Keratinocyte (primary cell): ENCODE measurements around the gene ERC2. TPM values are rescaled to one million over a fixed set of nuclear protein-coding genes. Genes with fewer than 3 reads are reported as not detected.

Experiments
- DNase-seq: peaks from one replicate; pipeline ENCODE4 v3.0.0-alpha.2; 2011; ENCODE audit warnings: low read depth, missing footprints, low spot score
- FAIRE-seq: peaks from 2 replicates; lab custom pipeline; 2011; peaks lifted over from hg19 to GRCh38; lab: Jason Lieb, UNC
- H2AFZ ChIP-seq: 2 replicates; pipeline ENCODE4 v1.6.0; 2012; ENCODE audit warnings: low read length, control low read depth, inconsistent platforms; ENCODE audit not compliant: control insufficient read depth
- H3K27ac ChIP-seq: 2 replicates; pipeline ENCODE4 v1.5.1; 2011; ENCODE audit warnings: low read length; ENCODE audit not compliant: control insufficient read depth, insufficient read depth
- H3K27me3 ChIP-seq: 3 replicates; pipeline ENCODE4 v1.6.0; 2011; ENCODE audit warnings: low read length; ENCODE audit not compliant: control insufficient read depth, insufficient read depth; ENCODE audit errors: extremely low read depth
- H3K36me3 ChIP-seq, 2 experiments: 2 replicates in 1 of 2; 3 replicates in 1 of 2; pipeline ENCODE4 v1.5.1; 2011; ENCODE audit warnings: low read length in 2 of 2, mild to moderate bottlenecking in 1 of 2; ENCODE audit not compliant: control insufficient read depth in 2 of 2, insufficient read depth in 2 of 2; ENCODE audit errors: extremely low read depth in 1 of 2
- H3K4me1 ChIP-seq: 3 replicates; pipeline ENCODE4 v1.5.1; 2011; ENCODE audit warnings: low read length; ENCODE audit not compliant: control insufficient read depth, insufficient read depth; ENCODE audit errors: extremely low read depth
- H3K4me2 ChIP-seq: 3 replicates; pipeline ENCODE4 v1.6.0; 2011; ENCODE audit warnings: low read depth, low read length; ENCODE audit not compliant: control insufficient read depth, insufficient read depth; ENCODE audit errors: extremely low read depth
- H3K4me3 ChIP-seq, 3 experiments: fragments of 200-600 bp in 1 of 3; sonication (generic) in 1 of 3; 2 replicates in 2 of 3; 3 replicates in 1 of 3; pipeline ENCODE4 v1.5.1; 2011 to 2016; ENCODE audit warnings: low read length in 3 of 3, mild to moderate bottlenecking in 3 of 3, control low read depth in 2 of 3, inconsistent platforms in 1 of 3, low read depth in 1 of 3, mixed read lengths in 1 of 3, mixed run types in 1 of 3, moderate library complexity in 1 of 3; ENCODE audit not compliant: control insufficient read depth in 2 of 3, insufficient read depth in 2 of 3; ENCODE audit errors: extremely low read depth in 1 of 3
- H3K79me2 ChIP-seq: 2 replicates; pipeline ENCODE4 v1.6.0; 2012; ENCODE audit warnings: low read length; ENCODE audit not compliant: control insufficient read depth, insufficient read depth
- H3K9ac ChIP-seq: 3 replicates; pipeline ENCODE4 v1.6.0; 2011; ENCODE audit warnings: low read length; ENCODE audit not compliant: control insufficient read depth, insufficient read depth; ENCODE audit errors: extremely low read depth
- H3K9me1 ChIP-seq: 3 replicates; pipeline ENCODE4 v1.6.0; 2011; ENCODE audit warnings: low read length; ENCODE audit not compliant: control insufficient read depth, insufficient read depth; ENCODE audit errors: extremely low read depth
- H3K9me3 ChIP-seq: 2 replicates; pipeline ENCODE4 v1.5.1; 2012; ENCODE audit warnings: low read depth, low read length; ENCODE audit not compliant: control insufficient read depth
- H4K20me1 ChIP-seq: 3 replicates; pipeline ENCODE4 v1.6.0; 2011; ENCODE audit warnings: low read length; ENCODE audit not compliant: control insufficient read depth, insufficient read depth; ENCODE audit errors: extremely low read depth
- EZH2 ChIP-seq: IDR thresholded peaks from one replicate; pipeline ENCODE4 v1.6.1; 2012; ENCODE audit warnings: inconsistent platforms, mild to moderate bottlenecking, low read length, moderate library complexity
- dilution Hi-C: fragments of 300-500 bp; cut with MboI; formaldehyde crosslinking; loops from one replicate; pipeline ENCODE4 v1.7.0; 2020; ENCODE audit warnings: low sequenced_read_pairs; ENCODE audit not compliant: extremely low pct_ligation_motif_present
- polyA plus RNA-seq, 5 experiments: library from polyadenylated mRNA; depleted of rRNA in 3 of 5; stranded (reverse) in 3 of 5; stranded (forward) in 1 of 5; unstranded in 1 of 5; fragments of >200 nt; gene quantifications; 1 replicate in 1 of 5; 2 replicates in 3 of 5; 3 replicates in 1 of 5; pipeline versions ENCODE4 v1.2.1 to v1.2.3, GENCODE V29; 2011 to 2012; ENCODE audit warnings: missing spikeins in 2 of 5, low read depth in 1 of 5, low replicate concordance in 1 of 5
- TF ChIP-seq, protein P1 (sequence below), 3 experiments: IDR thresholded peaks in 1 of 3; conservative IDR thresholded peaks in 1 of 3; optimal IDR thresholded peaks in 1 of 3; 2 replicates in 2 of 3; 3 replicates in 1 of 3; pipeline versions ENCODE3 to v1.5.1; 2011; ENCODE audit warnings: low read length in 3 of 3, mild to moderate bottlenecking in 3 of 3, moderate library complexity in 2 of 3, control low read depth in 1 of 3, inconsistent platforms in 1 of 3; ENCODE audit not compliant: insufficient read depth in 2 of 3; ENCODE audit errors: extremely low read depth in 1 of 3

The ERC2 gene
- polyA plus RNA-seq, 1 donor (not counting 4 experiments of a cell fraction or from before 2014, with no cell fraction given) = 0.08 TPM

DNA sequence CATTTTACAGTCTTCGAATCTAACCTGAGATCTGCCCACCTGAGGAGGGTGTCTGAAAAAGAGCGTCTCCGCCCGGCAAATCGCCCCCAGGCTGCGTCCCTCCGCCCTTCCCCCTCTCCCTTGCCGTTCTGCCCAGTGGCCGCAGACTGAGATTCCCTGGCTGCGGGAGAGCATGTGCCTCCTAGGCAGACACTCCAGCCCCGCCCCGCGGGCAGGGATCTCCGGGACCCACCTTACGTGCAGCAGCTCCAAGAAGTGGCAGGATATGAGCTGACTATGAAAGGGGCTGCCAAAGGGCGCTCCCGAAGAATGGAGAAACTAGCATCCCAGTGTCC lies 978.5 kb downstream of the ERC2 start:
- DNase-seq = no peak
- peak overlapping the region; percentile 81 for H3K9ac ChIP-seq
- H3K4me3 ChIP-seq = peak overlapping the region; percentile 48 to 89 (median 87)
- H3K9me3 ChIP-seq = no peaks in the 10 kb centered on the region
- H3K36me3 ChIP-seq = no peaks in the 10 kb centered on the region
- no peaks in the 10 kb centered on the region for H4K20me1 ChIP-seq
- H3K79me2 ChIP-seq = peaks cover 31% of the 10 kb centered on the region
- H3K27me3 ChIP-seq = no peaks in the 10 kb centered on the region
- peak overlapping the region; percentile 93 for H3K4me2 ChIP-seq
- peak overlapping the region; percentile 56 for H3K27ac ChIP-seq
- dilution Hi-C loops = loop anchor here (25.0 kb wide), 2 partner anchors 248 to 398 kb away; no protein-coding TSS in a partner anchor
- H2AFZ ChIP-seq = peak overlapping the region; percentile 24
- TF ChIP-seq, protein P1, sequence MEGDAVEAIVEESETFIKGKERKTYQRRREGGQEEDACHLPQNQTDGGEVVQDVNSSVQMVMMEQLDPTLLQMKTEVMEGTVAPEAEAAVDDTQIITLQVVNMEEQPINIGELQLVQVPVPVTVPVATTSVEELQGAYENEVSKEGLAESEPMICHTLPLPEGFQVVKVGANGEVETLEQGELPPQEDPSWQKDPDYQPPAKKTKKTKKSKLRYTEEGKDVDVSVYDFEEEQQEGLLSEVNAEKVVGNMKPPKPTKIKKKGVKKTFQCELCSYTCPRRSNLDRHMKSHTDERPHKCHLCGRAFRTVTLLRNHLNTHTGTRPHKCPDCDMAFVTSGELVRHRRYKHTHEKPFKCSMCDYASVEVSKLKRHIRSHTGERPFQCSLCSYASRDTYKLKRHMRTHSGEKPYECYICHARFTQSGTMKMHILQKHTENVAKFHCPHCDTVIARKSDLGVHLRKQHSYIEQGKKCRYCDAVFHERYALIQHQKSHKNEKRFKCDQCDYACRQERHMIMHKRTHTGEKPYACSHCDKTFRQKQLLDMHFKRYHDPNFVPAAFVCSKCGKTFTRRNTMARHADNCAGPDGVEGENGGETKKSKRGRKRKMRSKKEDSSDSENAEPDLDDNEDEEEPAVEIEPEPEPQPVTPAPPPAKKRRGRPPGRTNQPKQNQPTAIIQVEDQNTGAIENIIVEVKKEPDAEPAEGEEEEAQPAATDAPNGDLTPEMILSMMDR (optimal IDR thresholded peaks at IDR 0.05 in 1 of 3, IDR thresholded peaks at IDR 0.05 in 1 of 3, conservative IDR thresholded peaks at IDR 0.05 in 1 of 3; ENCODE audit: extremely low read depth in 1 of 3, insufficient read depth in 2 of 3, low read length in 3 of 3) = no peak
- TF ChIP-seq EZH2 = no peak
- FAIRE-seq = no peak
- peaks cover 37% of the 10 kb centered on the region for H3K4me1 ChIP-seq
- peaks cover 2% of the 10 kb centered on the region for H3K9me1 ChIP-seq

DNA sequence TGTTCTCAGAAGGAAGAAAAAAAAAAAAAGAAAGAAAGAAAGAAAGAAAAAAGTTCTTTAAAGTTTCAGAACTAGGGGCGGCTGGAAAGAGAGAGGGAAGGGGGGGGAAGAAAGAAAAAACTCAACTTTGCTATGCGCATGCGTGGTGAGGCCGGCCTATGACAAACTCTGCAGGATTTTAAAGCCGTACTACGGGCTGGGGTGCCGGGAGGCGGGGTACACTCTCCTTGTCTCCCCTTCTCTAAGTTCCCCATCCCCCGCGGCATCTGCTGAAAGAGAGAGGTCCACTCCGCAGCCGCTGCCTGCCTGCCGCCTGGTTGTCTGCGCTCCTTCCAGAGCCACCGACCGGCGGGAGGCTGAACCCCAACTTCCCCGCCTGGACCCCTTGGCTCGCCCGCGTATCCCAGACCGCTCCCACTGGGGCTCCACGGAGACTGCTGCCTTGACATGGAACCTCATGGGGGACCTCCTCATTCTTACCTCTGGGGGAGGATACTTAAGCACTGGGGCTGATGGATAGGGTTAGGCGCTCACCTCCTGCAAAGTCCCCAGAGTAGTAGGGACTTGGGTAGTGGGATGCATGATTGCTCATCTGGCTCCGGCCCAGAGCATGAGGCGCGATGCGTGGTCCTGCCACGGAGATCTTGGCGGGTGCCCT lies 979.7 kb downstream of the ERC2 start:
- peak overlapping the region; percentile 93 for H3K4me2 ChIP-seq
- FAIRE-seq (peak; percentile 51), DNase-seq (no peak)
- H3K27ac ChIP-seq = peak overlapping the region; percentile 56
- H3K36me3 ChIP-seq = no peaks in the 10 kb centered on the region
- H3K9ac ChIP-seq = peak overlapping the region; percentile 81
- H3K9me3 ChIP-seq = no peaks in the 10 kb centered on the region
- no peaks in the 10 kb centered on the region for H3K27me3 ChIP-seq
- dilution Hi-C loops = loop anchor here (25.0 kb wide), 2 partner anchors 249 to 399 kb away; no protein-coding TSS in a partner anchor
- TF ChIP-seq EZH2 = no peak
- TF ChIP-seq, protein P1 (optimal IDR thresholded peaks at IDR 0.05 in 1 of 3, IDR thresholded peaks at IDR 0.05 in 1 of 3, conservative IDR thresholded peaks at IDR 0.05 in 1 of 3; ENCODE audit: extremely low read depth in 1 of 3, insufficient read depth in 2 of 3, low read length in 3 of 3) = no peak
- H2AFZ ChIP-seq = peak overlapping the region; percentile 84
- peaks cover 2% of the 10 kb centered on the region for H3K9me1 ChIP-seq
- peak overlapping the region; percentile 48 to 89 (median 87) for H3K4me3 ChIP-seq
- no peaks in the 10 kb centered on the region for H4K20me1 ChIP-seq
- peaks cover 43% of the 10 kb centered on the region for H3K4me1 ChIP-seq
- H3K79me2 ChIP-seq = peaks cover 42% of the 10 kb centered on the region
